Activated CD8-positive, alpha-beta T cell treated with anti-CD3 and anti-CD28 coated beads for 36 hours (primary cell): ENCODE measurements around the gene TAOK2. TPM values are rescaled to one million over a fixed set of nuclear protein-coding genes. Genes with fewer than 3 reads are reported as not detected.
A peak's percentile ranks its signal among the peaks of the same experiment; 100 is the strongest.
"Not testable (repeated sequence)": the region's sequence is repeated elsewhere in the genome, so short reads cannot be mapped to it uniquely, and the experiment has no call there.

Experiments
- ATAC-seq: fragments of 200-7000 bp; cut with Tn5 transposase; one replicate; pipeline ENCODE4 v1.10.0; 2021; ENCODE audit warnings: mild to moderate bottlenecking, moderate library complexity
- CTCF ChIA-PET: fragments of 350-600 bp; sonication (Branson Sonifier 250); formaldehyde crosslinking; loops from one replicate; lab custom pipeline; 2021; ENCODE audit warnings: antibody characterized with exemption; lab: Charles Lee
- POLR2A ChIA-PET: fragments of 350-600 bp; sonication (Branson Sonifier 250); formaldehyde crosslinking; loops from one replicate; lab custom pipeline; 2021; ENCODE audit warnings: antibody characterized with exemption; lab: Charles Lee
- DNase-seq: peaks from one replicate; pipeline ENCODE4 v3.0.0-alpha.2; 2020
- H3K27ac Mint-ChIP-seq: one replicate; pipeline ENCODE4 v1.8.0; 2021; ENCODE audit warnings: mild to moderate bottlenecking, mixed read lengths
- H3K27me3 Mint-ChIP-seq: one replicate; pipeline ENCODE4 v1.8.0; 2021; ENCODE audit warnings: mixed read lengths
- H3K36me3 Mint-ChIP-seq: one replicate; pipeline ENCODE4 v1.8.0; 2021; ENCODE audit warnings: low read depth, mixed read lengths
- H3K4me1 Mint-ChIP-seq: one replicate; pipeline ENCODE4 v1.8.0; 2021; ENCODE audit warnings: low read depth, mixed read lengths
- H3K4me3 Mint-ChIP-seq: one replicate; pipeline ENCODE4 v1.8.0; 2021; ENCODE audit warnings: mild to moderate bottlenecking, moderate library complexity, mixed read lengths
- H3K9me3 Mint-ChIP-seq: one replicate; pipeline ENCODE4 v1.8.0; 2021; ENCODE audit warnings: mixed read lengths
- intact Hi-C: fragments of 100-400 bp; cut with micrococcal nuclease; formaldehyde crosslinking; loops from one replicate; pipeline ENCODE4 v1.10.0; 2022
- total RNA-seq, 2 experiments: library from RNA; stranded (reverse); gene quantifications; one replicate each; pipeline ENCODE4 v1.2.3, GENCODE V29; 2021
- TF ChIP-seq, protein P1 (sequence below): fragments of 200-600 bp; IDR thresholded peaks from one replicate; pipeline ENCODE4 v1.8.0; 2022; ENCODE audit warnings: antibody characterized with exemption, mild to moderate bottlenecking

Gene TAOK2
- total RNA-seq, 2 experiments from 2014 or later: 25.0 to 25.9 TPM

DNA sequence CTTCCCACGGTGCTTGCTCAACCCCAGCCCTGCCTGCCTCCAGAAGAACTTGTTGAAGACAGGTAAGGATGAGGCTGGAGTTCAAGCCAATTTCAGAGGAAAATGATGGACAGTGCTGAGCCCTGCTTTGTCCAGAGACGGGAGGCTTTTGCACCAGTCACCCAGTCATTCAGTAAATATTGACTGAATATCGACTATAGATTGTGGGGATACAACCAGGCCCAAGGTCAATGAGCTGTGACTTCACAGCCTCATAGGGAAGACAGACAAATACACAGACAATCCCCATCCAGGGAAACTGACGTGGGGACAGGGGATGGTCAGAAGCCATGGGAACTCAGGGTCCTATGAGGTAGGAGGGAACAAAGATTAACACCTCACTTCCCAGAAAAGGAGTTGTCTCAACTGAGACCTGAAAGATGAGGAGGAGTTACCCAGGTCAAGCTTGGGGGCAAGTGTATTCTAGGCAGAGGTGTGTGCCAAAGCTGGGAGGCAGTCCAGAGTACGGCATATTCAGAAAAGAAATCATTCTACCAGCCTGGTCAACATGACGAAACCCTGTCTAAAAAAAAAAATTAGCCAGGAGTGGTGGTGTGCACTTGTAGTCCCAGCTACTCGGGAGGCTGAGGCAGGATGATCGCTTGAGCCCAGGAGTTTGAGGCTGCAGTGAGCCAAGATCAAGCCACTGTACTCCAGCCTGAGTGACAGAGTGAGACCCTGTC lies 43.0 kb downstream of the TAOK2 start:
- intact Hi-C loops: no loop called here
- H3K36me3 Mint-ChIP-seq: peaks cover 2% of the 10 kb centered on the region
- H3K9me3 Mint-ChIP-seq: no peaks in the 10 kb centered on the region
- no peak overlapping the region for H3K4me3 Mint-ChIP-seq
- TF ChIP-seq, protein P1, sequence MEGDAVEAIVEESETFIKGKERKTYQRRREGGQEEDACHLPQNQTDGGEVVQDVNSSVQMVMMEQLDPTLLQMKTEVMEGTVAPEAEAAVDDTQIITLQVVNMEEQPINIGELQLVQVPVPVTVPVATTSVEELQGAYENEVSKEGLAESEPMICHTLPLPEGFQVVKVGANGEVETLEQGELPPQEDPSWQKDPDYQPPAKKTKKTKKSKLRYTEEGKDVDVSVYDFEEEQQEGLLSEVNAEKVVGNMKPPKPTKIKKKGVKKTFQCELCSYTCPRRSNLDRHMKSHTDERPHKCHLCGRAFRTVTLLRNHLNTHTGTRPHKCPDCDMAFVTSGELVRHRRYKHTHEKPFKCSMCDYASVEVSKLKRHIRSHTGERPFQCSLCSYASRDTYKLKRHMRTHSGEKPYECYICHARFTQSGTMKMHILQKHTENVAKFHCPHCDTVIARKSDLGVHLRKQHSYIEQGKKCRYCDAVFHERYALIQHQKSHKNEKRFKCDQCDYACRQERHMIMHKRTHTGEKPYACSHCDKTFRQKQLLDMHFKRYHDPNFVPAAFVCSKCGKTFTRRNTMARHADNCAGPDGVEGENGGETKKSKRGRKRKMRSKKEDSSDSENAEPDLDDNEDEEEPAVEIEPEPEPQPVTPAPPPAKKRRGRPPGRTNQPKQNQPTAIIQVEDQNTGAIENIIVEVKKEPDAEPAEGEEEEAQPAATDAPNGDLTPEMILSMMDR: no peak
- H3K27ac Mint-ChIP-seq: no peak overlapping the region
- ATAC-seq: no peak
- H3K4me1 Mint-ChIP-seq: peaks cover 12% of the 10 kb centered on the region
- peaks cover 5% of the 10 kb centered on the region for H3K27me3 Mint-ChIP-seq
- POLR2A ChIA-PET: interaction anchor here (0.9 kb wide), 1 partner anchor 90 kb away, joined by 4 read pairs; no protein-coding TSS in a partner anchor
- DNase-seq: no peak
- CTCF ChIA-PET: interaction anchor here (1.7 to 3.6 kb wide), 3 partner anchors 10 to 316 kb away, joined by 3 to 17 read pairs (median 8); partner anchors contain the start of gene TLCD3B

DNA sequence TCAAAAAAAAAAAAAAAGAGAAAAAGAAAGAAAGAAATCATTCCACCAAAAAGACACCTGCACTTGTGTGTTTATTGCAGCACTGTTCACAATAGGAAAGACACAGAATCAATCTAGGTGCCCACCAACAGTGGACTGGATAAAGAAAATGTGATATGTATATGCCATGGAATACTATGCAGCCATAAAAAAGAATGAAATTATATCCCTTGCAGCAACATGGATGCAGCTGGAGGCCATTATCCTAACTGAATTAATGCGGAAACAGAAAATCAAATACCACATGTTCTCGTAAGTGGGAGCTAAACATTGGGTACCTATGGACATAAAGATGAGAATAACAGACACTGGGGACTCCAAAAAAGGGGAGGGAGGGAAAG lies 43.6 kb downstream of the TAOK2 start:
- no peak for ATAC-seq

DNA sequence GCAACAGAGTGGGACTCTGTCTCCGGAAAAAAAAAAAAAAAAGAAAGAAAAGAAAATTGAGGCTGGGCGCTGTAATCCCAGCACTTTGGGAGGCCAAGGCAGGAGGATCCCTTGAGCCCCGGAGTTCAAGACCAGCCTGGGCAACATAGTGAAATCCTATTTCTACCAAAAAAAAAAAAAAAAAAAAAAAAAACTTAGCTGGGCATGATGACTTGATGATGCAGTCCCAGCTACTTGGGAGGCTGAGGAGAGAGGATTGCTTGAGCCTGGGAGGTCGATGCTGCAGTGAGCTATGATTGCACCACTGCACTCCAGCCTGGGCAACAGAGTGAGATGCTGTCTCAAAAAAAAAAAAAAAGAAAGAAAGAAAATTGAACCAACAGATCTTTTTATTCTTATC lies 44.3 kb downstream of the TAOK2 start:
- H3K36me3 Mint-ChIP-seq, H3K4me3 Mint-ChIP-seq, H3K9me3 Mint-ChIP-seq, H3K4me1 Mint-ChIP-seq, ATAC-seq, intact Hi-C loops, H3K27me3 Mint-ChIP-seq, H3K27ac Mint-ChIP-seq, DNase-seq: not testable (repeated sequence)
- ChIA-PET CTCF (interaction anchor here (1.7 to 3.6 kb wide), 3 partner anchors 11 to 318 kb away, joined by 3 to 17 read pairs (median 8); partner anchors contain the start of gene TLCD3B), POLR2A (interaction anchor here (2.1 kb wide), 1 partner anchor 22 kb away, joined by 8 read pairs; the partner anchor contains the start of genes HIRIP3 and INO80E)

More for the DNA sequence above, 43.6 kb downstream of the TAOK2 start:
- H3K27me3 Mint-ChIP-seq: no peaks in the 10 kb centered on the region
- ChIA-PET CTCF (interaction anchor here (1.7 to 3.6 kb wide), 3 partner anchors 10 to 317 kb away, joined by 3 to 17 read pairs (median 8); partner anchors contain the start of gene TLCD3B), POLR2A (interaction anchor here (0.9 kb wide), 1 partner anchor 91 kb away, joined by 4 read pairs; no protein-coding TSS in a partner anchor)
- no peaks in the 10 kb centered on the region for H3K36me3 Mint-ChIP-seq
- DNase-seq: no peak
- H3K4me1 Mint-ChIP-seq: peaks cover 8% of the 10 kb centered on the region
- TF ChIP-seq, protein P1: no peak
- no peaks in the 10 kb centered on the region for H3K9me3 Mint-ChIP-seq
- no peak overlapping the region for H3K4me3 Mint-ChIP-seq
- H3K27ac Mint-ChIP-seq: no peak overlapping the region
- intact Hi-C loops: no loop called here

DNA sequence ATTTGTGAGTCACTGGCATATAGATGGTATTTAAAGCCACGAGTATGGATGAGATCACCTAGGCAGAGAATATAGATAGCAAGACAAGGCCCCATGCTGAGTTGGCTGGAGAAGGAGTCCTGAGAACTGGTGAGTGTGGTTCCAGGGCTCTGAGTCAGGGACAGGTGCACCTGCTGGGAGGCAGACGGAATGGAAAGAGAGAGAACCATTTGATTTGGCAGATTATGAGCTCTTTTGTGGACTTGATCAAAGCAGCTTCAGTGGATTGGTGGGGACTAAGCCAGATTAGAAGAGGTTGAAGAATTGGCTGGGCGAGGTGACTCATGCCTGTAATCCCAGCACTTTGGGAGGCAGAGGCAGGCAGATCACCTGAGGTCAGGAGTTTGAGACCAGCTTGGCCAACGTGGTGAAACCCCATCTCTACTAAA lies 45.1 kb downstream of the TAOK2 start:
- Mint-ChIP-seq H3K4me3 (no peak overlapping the region), H3K27ac (no peak overlapping the region), H3K4me1 (peaks cover 8% of the 10 kb centered on the region), H3K27me3 (no peaks in the 10 kb centered on the region), H3K9me3 (no peaks in the 10 kb centered on the region), H3K36me3 (no peaks in the 10 kb centered on the region)
- POLR2A ChIA-PET: interaction anchor here (1.2 to 2.1 kb wide), 2 partner anchors 14 to 22 kb away, joined by 4 to 8 read pairs; partner anchors contain the start of genes HIRIP3 and INO80E
- TF ChIP-seq, protein P1: no peak
- intact Hi-C loops: no loop called here
- ATAC-seq (peak; percentile 26), DNase-seq (peak; percentile 26)
- CTCF ChIA-PET: interaction anchor here (1.2 to 3.1 kb wide), 6 partner anchors 12 to 318 kb away, joined by 3 to 23 read pairs (median 4); partner anchors contain the start of gene TLCD3B

DNA sequence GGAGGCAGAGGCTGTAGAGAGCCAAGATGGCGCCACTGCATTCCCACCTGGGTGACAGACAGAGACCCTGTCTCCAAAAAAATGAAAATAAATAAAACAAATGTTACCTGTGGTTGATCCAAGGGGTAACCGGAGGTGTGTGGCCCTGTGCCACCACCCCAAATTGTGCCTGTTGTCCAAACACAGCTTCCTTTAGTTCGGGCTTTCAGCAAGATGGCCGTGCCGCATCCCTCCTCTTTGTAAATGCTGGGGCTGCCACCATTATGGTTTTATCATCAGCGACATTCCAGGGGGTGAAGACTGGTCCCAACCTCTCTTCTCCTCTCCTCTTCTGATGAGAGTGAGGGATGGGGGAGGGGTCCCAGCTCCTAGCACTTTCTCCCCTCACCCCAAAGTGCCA lies 49.2 kb downstream of the TAOK2 start, which contains the start of gene C16orf92:
Gene C16orf92 (plus strand): TSS at position 312 of the 400 bp plus-strand sequence. CDS start 143 bp downstream, outside the sequence.
- ChIA-PET CTCF (interaction anchor here (0.7 to 2.5 kb wide), 6 partner anchors 9 to 331 kb away, joined by 3 to 21 read pairs (median 3); partner anchors contain the start of gene TLCD3B), POLR2A (no interaction called here)
- Mint-ChIP-seq H3K36me3 (no peaks in the 10 kb centered on the region), H3K4me1 (peaks cover 8% of the 10 kb centered on the region), H3K4me3 (no peak within 1 kb of the TSS), H3K9me3 (no peaks in the 10 kb centered on the region), H3K27me3 (peaks cover 13% of the 10 kb centered on the region), H3K27ac (no peak within 1 kb of the TSS)
- ATAC-seq (no peak), DNase-seq (no peak)
- TF ChIP-seq, protein P1: no peak
- intact Hi-C loops: loop anchor here (10.0 kb wide), 1 partner anchor 318 kb away; no protein-coding TSS in a partner anchor
